ENCODE results near the gene NCBP2.
"Not testable (repeated sequence)": the region's sequence is repeated elsewhere in the genome, so short reads cannot be mapped to it uniquely, and the experiment has no call there.

NCBP2 gene

GRCh38 chr3:196947136-196947859, 5.0 kb upstream of the NCBP2 start:
- intact Hi-C loops (cut with DNase I): no loop called here

GRCh38 chr3:196944037-196944790, 1.9 kb upstream of the NCBP2 start:
- intact Hi-C loops (cut with DNase I): loop anchor here (5.0 kb wide), 1 partner anchor 627 kb away; the partner anchor contains the start of gene DYNLT2B
- not testable (repeated sequence) for DNase-seq

More at GRCh38 chr3:196947136-196947859, 5.0 kb upstream of the NCBP2 start:
- DNase-seq: no peak

GRCh38 chr3:196942915-196943277, 568 bp upstream of the NCBP2 start:
- intact Hi-C loops (cut with DNase I): loop anchor here (1.0 to 5.0 kb wide), 4 partner anchors 76 to 626 kb away; partner anchors contain the start of genes CEP19, DYNLT2B, FBXO45 and PIGX
- peak in 6 of 10 donors; percentile 13 to 92 (median 58) for DNase-seq

DNA sequence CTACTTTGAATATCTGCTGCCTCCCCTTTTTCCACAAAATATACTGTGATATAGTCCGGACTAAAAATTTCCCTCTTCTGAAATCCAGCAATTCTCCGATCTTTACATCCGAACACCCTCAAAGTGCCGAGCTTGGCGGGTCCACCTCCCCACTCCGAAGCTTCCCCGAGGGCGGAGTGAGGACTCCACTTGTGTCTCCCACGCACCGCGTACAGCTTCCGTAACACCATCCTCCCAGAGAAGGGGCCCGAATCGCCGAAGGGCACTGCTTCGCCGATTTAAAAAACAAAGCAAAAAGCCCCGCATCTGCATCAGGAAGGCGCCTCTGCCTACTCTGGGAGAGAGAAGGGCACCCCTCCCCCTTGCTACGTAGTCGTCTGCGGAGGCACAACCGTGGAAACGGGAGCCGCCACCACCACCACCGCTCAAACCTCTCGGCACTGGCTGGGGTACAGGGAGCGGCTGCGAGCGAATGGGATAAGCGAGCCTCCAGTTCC, 551 bp downstream of the NCBP2 start:
- peak in 9 of 10 donors; percentile 34 to 92 (median 58) for DNase-seq
- intact Hi-C loops (cut with DNase I): loop anchor here (1.0 to 5.0 kb wide), 4 partner anchors 75 to 624 kb away; partner anchors contain the start of genes CEP19, DYNLT2B, FBXO45 and PIGX

GRCh38 chr3:196938576-196938975, 3.8 kb downstream of the NCBP2 start:
- DNase-seq: no peak
- intact Hi-C loops (cut with DNase I): no loop called here

DNA sequence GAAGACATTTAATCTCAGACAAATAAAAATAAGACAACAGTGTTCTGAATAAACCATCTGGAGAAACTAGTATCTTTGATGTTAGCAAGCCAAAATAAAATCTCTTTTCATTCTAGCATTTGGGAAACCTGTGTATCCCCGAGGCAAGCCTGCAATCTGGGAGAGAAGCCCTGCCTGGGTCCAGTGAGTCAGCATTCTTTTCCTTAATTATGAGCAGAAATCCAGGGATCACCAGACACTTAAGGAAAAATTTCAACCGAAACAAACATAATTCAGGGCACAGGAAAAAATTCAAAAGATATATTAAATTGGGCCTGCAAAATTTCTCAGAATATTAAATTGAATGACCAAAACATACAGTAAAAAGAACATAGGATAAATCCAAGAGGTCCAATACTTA, 4.2 kb downstream of the NCBP2 start:
- intact Hi-C loops (cut with DNase I): no loop called here
- DNase-seq: no peak

GRCh38 chr3:196936288-196936687, 6.0 kb downstream of the NCBP2 start:
- no peak for DNase-seq
- intact Hi-C loops (cut with DNase I): no loop called here

- intact Hi-C loops (cut with DNase I): no loop called here
- DNase-seq: no peak
These were observed 9.7 kb downstream of the NCBP2 start for GRCh38 chr3:196932600-196932999.

DNA sequence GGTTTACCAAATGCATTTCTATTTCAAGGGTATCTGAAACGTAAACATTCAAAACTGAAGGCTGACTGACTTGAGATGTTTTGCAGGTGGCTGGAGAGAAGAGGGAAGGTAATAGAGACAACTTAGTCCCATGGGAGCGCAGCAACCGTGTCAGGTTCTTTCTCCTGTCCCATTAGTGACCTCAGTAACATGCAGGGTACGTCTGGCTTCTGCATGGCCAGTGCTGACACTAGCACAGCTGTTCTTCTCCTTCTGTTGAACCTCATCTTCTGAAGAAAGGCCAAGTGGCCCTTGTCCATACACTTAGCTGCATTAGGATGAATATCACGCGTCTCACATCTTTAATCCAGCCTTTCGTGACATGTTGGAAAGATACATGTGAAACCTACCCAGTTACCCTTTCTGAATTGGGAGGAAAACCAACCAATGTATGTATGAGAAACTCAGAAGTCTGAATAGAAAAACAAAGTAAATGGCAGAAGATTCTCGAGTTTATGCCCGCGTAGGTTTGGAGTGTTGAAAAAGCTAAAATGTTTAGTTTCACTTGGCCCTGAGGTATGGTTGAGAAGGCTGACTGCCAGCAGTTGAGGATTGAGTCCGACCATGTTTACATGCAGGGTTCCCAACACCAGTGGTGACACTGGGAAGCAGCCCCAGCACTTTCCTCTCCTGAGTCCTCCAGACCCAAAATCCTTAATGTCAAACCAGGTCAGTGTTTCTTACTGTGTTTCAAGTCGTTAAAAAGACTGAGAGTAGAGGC, 10.3 kb downstream of the NCBP2 start:
- no peak for DNase-seq
- intact Hi-C loops (cut with DNase I): no loop called here

DNA sequence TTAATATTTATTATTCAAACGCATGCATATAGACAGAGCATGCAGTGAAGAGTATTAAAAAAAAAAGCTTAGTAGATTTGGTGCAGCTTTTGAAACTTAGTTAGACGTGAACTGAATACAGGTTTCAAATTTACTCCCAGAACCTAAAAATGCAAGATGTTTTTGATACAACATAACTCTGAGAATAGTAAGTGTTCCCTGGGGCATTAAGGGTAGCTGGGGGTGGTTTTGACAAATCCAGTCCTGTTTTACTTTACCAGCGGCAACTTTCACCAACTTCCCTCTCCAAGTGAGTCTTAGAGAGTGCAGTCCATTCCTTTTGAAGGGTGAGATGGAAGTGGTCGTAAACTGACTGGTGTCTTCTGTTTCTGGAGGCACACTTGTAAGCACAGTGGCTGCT, 11.2 kb downstream of the NCBP2 start:
- intact Hi-C loops (cut with DNase I): no loop called here
- no peak for DNase-seq

GRCh38 chr3:196927571-196928453, 14.5 kb downstream of the NCBP2 start:
- intact Hi-C loops (cut with DNase I): no loop called here
- DNase-seq: no peak

GRCh38 chr3:196920733-196921132, 21.6 kb downstream of the NCBP2 start:
- intact Hi-C loops (cut with DNase I): no loop called here

GRCh38 chr3:196918968-196919367, 23.4 kb downstream of the NCBP2 start:
- intact Hi-C loops (cut with DNase I): no loop called here
- no peak for DNase-seq

More at GRCh38 chr3:196920733-196921132, 21.6 kb downstream of the NCBP2 start:
- DNase-seq: no peak

- DNase-seq: no peak
- intact Hi-C loops (cut with DNase I): no loop called here
These were observed 25.3 kb downstream of the NCBP2 start for GRCh38 chr3:196916995-196917394.

- no peak for DNase-seq
- intact Hi-C loops (cut with DNase I): no loop called here
These were observed 26.1 kb downstream of the NCBP2 start for GRCh38 chr3:196916221-196916620.

GRCh38 chr3:196915375-196915774, 27.0 kb downstream of the NCBP2 start:
- DNase-seq: no peak
- intact Hi-C loops (cut with DNase I): no loop called here

GRCh38 chr3:196914866-196915265, 27.5 kb downstream of the NCBP2 start:
- DNase-seq: peak in 1 of 10 donors; percentile 35
- intact Hi-C loops (cut with DNase I): no loop called here

GRCh38 chr3:196903740-196904139, 38.6 kb downstream of the NCBP2 start:
- DNase-seq: no peak
- intact Hi-C loops (cut with DNase I): no loop called here

DNA sequence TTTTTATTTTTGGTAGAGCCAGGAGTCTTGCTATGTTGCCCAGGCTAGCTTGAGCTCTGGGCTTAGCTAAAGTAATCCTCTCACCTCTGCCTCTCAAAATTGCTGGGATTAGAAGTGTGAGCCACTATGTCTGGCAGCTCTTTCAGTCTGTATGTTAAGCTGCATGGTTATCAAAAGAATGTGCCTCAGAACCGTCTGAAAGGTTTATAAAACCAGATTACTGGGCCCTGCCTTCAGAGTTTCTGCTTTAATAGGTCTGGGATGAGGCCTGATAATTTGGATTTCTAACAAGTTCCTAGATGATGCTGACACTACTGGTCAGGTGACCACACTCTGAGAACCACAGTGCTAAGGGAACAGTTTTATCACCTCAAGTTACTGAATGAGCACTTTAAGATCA, 40.0 kb downstream of the NCBP2 start:
- intact Hi-C loops (cut with DNase I): no loop called here

GRCh38 chr3:196901768-196902167, 40.6 kb downstream of the NCBP2 start:
- DNase-seq: no peak
- intact Hi-C loops (cut with DNase I): no loop called here

More for the DNA sequence above, 40.0 kb downstream of the NCBP2 start:
- DNase-seq: no peak

Measured in posterior cingulate gyrus (tissue), 11 donors.